COLO668 (cell line): Measurements from ENCODE around the gene PCIF1.
"Not testable (repeated sequence)": the region's sequence is repeated elsewhere in the genome, so short reads cannot be mapped to it uniquely, and the experiment has no call there.

ENCODE experiments used
- DNase-seq: peaks from one replicate; lab custom pipeline; 2025; ENCODE audit not compliant: unreplicated experiment; lab: John Stamatoyannopoulos, UW

The PCIF1 gene

GRCh38 chr20:45934586-45935415 is at the start of gene PCIF1:
TSS of gene PCIF1 (plus strand) at chr20:45934683. CDS start at chr20:45939000, 4,317 bp downstream.
- peak; percentile 99 for DNase-seq

- DNase-seq: no peak
Measured at GRCh38 chr20:45886590-45887345, 47.7 kb upstream of the PCIF1 start.

- no peak for DNase-seq
Measured at GRCh38 chr20:45887346-45887715, 47.2 kb upstream of the PCIF1 start, which contains the start of gene SPATA25. TSS of gene SPATA25 (minus strand) at chr20:45887622. CDS start at chr20:45887590, 32 bp downstream.

- no peak for DNase-seq
Measured at GRCh38 chr20:45888681-45889080, 45.8 kb upstream of the PCIF1 start.

- DNase-seq: peak; percentile 86
Measured at GRCh38 chr20:45890077-45890984, 44.2 kb upstream of the PCIF1 start.

GRCh38 chr20:45890985-45891983 is 43.2 kb upstream of the PCIF1 start, which contains the start of the genes CTSA and NEURL2:
TSS of gene CTSA (plus strand) at chr20:45891335. CDS start at chr20:45891569, 234 bp downstream.
TSS of gene NEURL2 (minus strand) at chr20:45891208. CDS start at chr20:45890991, 217 bp downstream.
- peak; percentile 94 for DNase-seq

- DNase-seq: no peak
Measured at GRCh38 chr20:45892049-45892825, 42.2 kb upstream of the PCIF1 start.

GRCh38 chr20:45892828-45893500 is 41.5 kb upstream of the PCIF1 start:
- no peak for DNase-seq

GRCh38 chr20:45893831-45894230 is 40.7 kb upstream of the PCIF1 start:
- DNase-seq: no peak

GRCh38 chr20:45894797-45895196 is 39.7 kb upstream of the PCIF1 start:
- no peak for DNase-seq

- DNase-seq: no peak
Measured at GRCh38 chr20:45896641-45897161, 37.8 kb upstream of the PCIF1 start.

- no peak for DNase-seq
Measured at GRCh38 chr20:45897289-45897688, 37.2 kb upstream of the PCIF1 start.

GRCh38 chr20:45897692-45898091 is 36.8 kb upstream of the PCIF1 start:
- DNase-seq: no peak

- DNase-seq: no peak
Measured at GRCh38 chr20:45898285-45898684, 36.2 kb upstream of the PCIF1 start.

GRCh38 chr20:45899046-45899835 is 35.2 kb upstream of the PCIF1 start:
- no peak for DNase-seq

- not testable (repeated sequence) for DNase-seq
Measured at GRCh38 chr20:45901332-45901731, 33.2 kb upstream of the PCIF1 start.

- DNase-seq: no peak
Measured at GRCh38 chr20:45902199-45902701, 32.2 kb upstream of the PCIF1 start.
